HEK293 (cell line): ENCODE results near the gene SLIT1.

Experiments
- CTCF ChIA-PET: fragments of 350-600 bp; formaldehyde crosslinking; extraction: SDS; loops from one replicate; lab custom pipeline; 2021; ENCODE audit warnings: antibody characterized with exemption; lab: Yijun Ruan, JAX
- POLR2A ChIA-PET: fragments of 300-600 bp; formaldehyde crosslinking; extraction: SDS; loops from one replicate; lab custom pipeline; 2020; ENCODE audit warnings: antibody characterized with exemption, inconsistent platforms; lab: Yijun Ruan, JAX
- H3K27ac ChIP-seq: fragments of 200-500 bp; sonication (Bioruptor generic); 2 replicates; pipeline ENCODE4 v1.5.1; 2014; ENCODE audit warnings: low read depth, low read length, control low read depth, inconsistent platforms; ENCODE audit errors: extremely low read depth
- H3K36me3 ChIP-seq, 2 experiments: fragments of 200-500 bp in 1 of 2; sonication (Bioruptor generic) in 1 of 2; 1 replicate in 1 of 2; 2 replicates in 1 of 2; pipeline ENCODE4 v1.5.1; 2014 to 2017; ENCODE audit warnings: inconsistent platforms in 2 of 2, low read length in 2 of 2; ENCODE audit not compliant: control insufficient read depth in 2 of 2, insufficient read depth in 1 of 2
- H3K4me1 ChIP-seq: fragments of 200-500 bp; sonication (Bioruptor generic); 2 replicates; pipeline ENCODE4 v1.5.1; 2014; ENCODE audit warnings: mild to moderate bottlenecking, low read length, inconsistent platforms; ENCODE audit not compliant: control insufficient read depth, insufficient read depth
- H3K4me3 ChIP-seq: 2 replicates; pipeline ENCODE4 v1.5.1; 2011; ENCODE audit warnings: low read depth, mild to moderate bottlenecking, control low read depth, low read length, moderate library complexity
- H3K9me3 ChIP-seq: fragments of 200-500 bp; sonication (Bioruptor generic); 2 replicates; pipeline ENCODE4 v1.5.1; 2014; ENCODE audit warnings: low read depth, low read length, inconsistent platforms; ENCODE audit not compliant: control insufficient read depth, insufficient read depth
- ATF2 ChIP-seq: fragments of 450-650 bp; formaldehyde crosslinking; IDR thresholded peaks from 2 replicates; pipeline ENCODE4 v1.5.1; 2016; ENCODE audit warnings: missing biosample characterization, missing genetic modification characterization, low read depth
- BCL6B ChIP-seq: fragments of 450-650 bp; formaldehyde crosslinking; IDR thresholded peaks from 2 replicates; pipeline ENCODE4 v1.5.1; 2017; ENCODE audit warnings: missing biosample characterization, missing genetic modification characterization
- FEZF1 ChIP-seq: fragments of 450-650 bp; formaldehyde crosslinking; IDR thresholded peaks from 2 replicates; pipeline ENCODE4 v1.5.1; 2016; ENCODE audit warnings: missing biosample characterization, missing genetic modification characterization
- KLF9 ChIP-seq: fragments of 450-650 bp; formaldehyde crosslinking; IDR thresholded peaks from 2 replicates; pipeline ENCODE4 v1.5.1; 2016; ENCODE audit warnings: missing biosample characterization, missing genetic modification characterization, low read depth
- SP3 ChIP-seq: fragments of 450-650 bp; formaldehyde crosslinking; IDR thresholded peaks from 2 replicates; pipeline ENCODE4 v1.5.1; 2016; ENCODE audit warnings: missing biosample characterization, missing genetic modification characterization
- ZBTB21 ChIP-seq: fragments of 450-650 bp; formaldehyde crosslinking; IDR thresholded peaks from 2 replicates; pipeline ENCODE4 v1.5.1; 2017; ENCODE audit warnings: missing biosample characterization, missing genetic modification characterization
- ZBTB48 ChIP-seq: fragments of 450-650 bp; formaldehyde crosslinking; IDR thresholded peaks from 2 replicates; pipeline ENCODE4 v1.5.1; 2016; ENCODE audit warnings: missing biosample characterization, missing genetic modification characterization
- ZBTB6 ChIP-seq: fragments of 450-650 bp; formaldehyde crosslinking; IDR thresholded peaks from 2 replicates; pipeline ENCODE4 v1.5.1; 2017; ENCODE audit warnings: missing biosample characterization, missing genetic modification characterization
- ZEB2 ChIP-seq: fragments of 450-650 bp; formaldehyde crosslinking; IDR thresholded peaks from 2 replicates; pipeline ENCODE4 v1.5.1; 2016; ENCODE audit warnings: missing biosample characterization, missing genetic modification characterization
- ZNF24 ChIP-seq: fragments of 450-650 bp; formaldehyde crosslinking; IDR thresholded peaks from 2 replicates; pipeline ENCODE4 v1.5.1; 2016; ENCODE audit warnings: missing biosample characterization, missing genetic modification characterization
- ZNF274 ChIP-seq, 2 experiments: fragments of 200-500 bp in 1 of 2; fragments of 450-650 bp in 1 of 2; sonication (Bioruptor generic) in 1 of 2; formaldehyde crosslinking in 1 of 2; IDR thresholded peaks; 2 replicates each; pipeline versions ENCODE4 v1.5.1 to v1.6.1; 2014 to 2016; ENCODE audit warnings: borderline replicate concordance in 1 of 2, inconsistent platforms in 1 of 2, low read length in 1 of 2, missing biosample characterization in 1 of 2, missing genetic modification characterization in 1 of 2
- ZNF335 ChIP-seq: fragments of 450-650 bp; formaldehyde crosslinking; conservative IDR thresholded peaks from 2 replicates; pipeline ENCODE4 v1.5.1; 2016; ENCODE audit warnings: missing biosample characterization, missing genetic modification characterization
- ZNF366 ChIP-seq: fragments of 450-650 bp; formaldehyde crosslinking; conservative IDR thresholded peaks from 2 replicates; pipeline ENCODE4 v1.5.1; 2016; ENCODE audit warnings: missing biosample characterization, missing genetic modification characterization
- ZNF600 ChIP-seq: fragments of 450-650 bp; formaldehyde crosslinking; IDR thresholded peaks from 2 replicates; pipeline ENCODE4 v1.5.1; 2016; ENCODE audit warnings: missing biosample characterization, missing genetic modification characterization
- ZNF629 ChIP-seq: fragments of 450-650 bp; formaldehyde crosslinking; IDR thresholded peaks from 2 replicates; pipeline ENCODE4 v1.5.1; 2017; ENCODE audit warnings: missing biosample characterization, missing genetic modification characterization
- ZNF670 ChIP-seq: fragments of 450-650 bp; formaldehyde crosslinking; IDR thresholded peaks from 2 replicates; pipeline ENCODE4 v1.5.1; 2016; ENCODE audit warnings: missing biosample characterization, missing genetic modification characterization, low read depth
- ZNF707 ChIP-seq: fragments of 450-650 bp; formaldehyde crosslinking; IDR thresholded peaks from 2 replicates; pipeline ENCODE4 v1.5.1; 2016; ENCODE audit warnings: missing biosample characterization, missing genetic modification characterization
- TF ChIP-seq, protein P1 (sequence below): fragments of 450-650 bp; formaldehyde crosslinking; IDR thresholded peaks from 2 replicates; pipeline ENCODE4 v1.5.1; 2016; ENCODE audit warnings: missing biosample characterization, missing genetic modification characterization
- TF ChIP-seq, protein P2 (sequence below): fragments of 450-650 bp; formaldehyde crosslinking; IDR thresholded peaks from 2 replicates; pipeline ENCODE4 v1.5.0; 2017; ENCODE audit warnings: missing biosample characterization, missing genetic modification characterization, borderline replicate concordance

The SLIT1 gene

DNA sequence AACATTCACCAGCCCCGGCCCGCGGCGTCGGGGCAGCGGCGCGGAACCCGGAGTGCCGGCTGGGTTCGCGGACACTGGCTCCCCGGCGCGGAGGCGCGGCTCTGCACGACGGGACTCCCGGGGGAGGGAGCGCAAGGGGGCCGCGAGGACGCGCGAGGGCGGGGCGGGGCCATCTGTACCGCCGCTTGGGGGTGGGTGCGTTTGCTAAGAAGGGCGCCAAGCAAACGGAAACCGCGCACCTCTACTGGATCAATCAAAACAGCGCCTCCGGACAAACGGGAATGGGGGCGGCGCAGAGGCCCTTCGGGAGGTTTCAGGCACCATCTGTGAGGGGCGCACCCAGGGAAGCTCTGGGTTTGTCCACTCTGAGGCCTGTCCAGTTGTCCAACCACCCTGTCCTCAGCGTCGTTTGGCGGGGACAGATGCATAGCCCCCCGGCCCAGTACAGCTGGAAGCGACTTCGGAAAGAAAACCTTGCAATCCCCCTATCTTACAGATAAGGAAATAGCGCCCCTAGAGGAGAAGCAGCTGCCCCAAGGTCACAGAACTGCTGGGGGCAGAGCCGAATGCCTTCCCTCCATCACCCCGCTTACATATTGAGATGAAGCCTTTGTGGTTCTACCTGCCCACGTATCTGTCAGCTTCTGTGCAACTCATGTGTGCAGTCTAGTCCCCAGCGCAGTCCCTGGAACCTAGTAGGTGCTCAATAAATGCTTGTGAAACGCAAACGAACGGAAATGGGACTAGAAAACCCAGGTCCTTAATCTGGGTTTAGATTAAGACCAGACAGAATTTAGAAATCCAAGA lies 10.7 kb upstream of the SLIT1 start (continued):
- no peak for TF ChIP-seq FEZF1 (tag by site-specific recombination)

DNA sequence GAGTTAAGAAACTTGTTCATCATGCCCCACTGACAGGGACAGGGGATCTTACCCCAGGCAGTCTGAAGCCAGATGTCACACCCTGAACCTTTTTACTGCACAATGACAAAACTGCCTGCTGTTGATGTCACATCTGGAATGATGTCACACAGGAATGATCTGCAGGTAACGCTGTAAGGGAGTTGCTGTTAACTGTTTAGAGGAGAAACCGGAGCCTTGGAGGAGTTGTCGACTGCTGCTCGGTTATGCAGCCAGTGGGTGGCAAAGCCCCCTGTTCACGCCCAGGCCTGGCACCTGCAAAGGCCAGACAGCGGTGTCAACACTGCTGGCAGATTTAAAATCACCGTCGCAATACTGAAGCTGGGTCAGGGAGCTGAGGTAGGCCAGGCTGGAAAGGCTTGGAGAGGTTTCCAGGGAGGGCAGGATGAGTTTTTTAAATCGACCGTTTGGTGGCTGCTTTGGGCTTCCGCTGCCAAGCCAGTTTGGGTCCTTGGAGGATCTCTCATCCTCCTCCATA lies 10.0 kb upstream of the SLIT1 start:
- TF ChIP-seq ZNF629 (tag by site-specific recombination) (peak; percentile 90), ZNF335 (tag by site-specific recombination) (peak; percentile 97), ZNF670 (tag by site-specific recombination) (no peak), ZBTB48 (peak; percentile 53; the same call in 1 of the 2 replicates), SP3 (tag by site-specific recombination) (no peak), ZBTB21 (tag by site-specific recombination) (peak; percentile 93), ATF2 (peak; percentile 57), ZNF600 (tag by site-specific recombination) (peak; percentile 61; the same call in 1 of the 2 replicates)
- TF ChIP-seq, protein P1, sequence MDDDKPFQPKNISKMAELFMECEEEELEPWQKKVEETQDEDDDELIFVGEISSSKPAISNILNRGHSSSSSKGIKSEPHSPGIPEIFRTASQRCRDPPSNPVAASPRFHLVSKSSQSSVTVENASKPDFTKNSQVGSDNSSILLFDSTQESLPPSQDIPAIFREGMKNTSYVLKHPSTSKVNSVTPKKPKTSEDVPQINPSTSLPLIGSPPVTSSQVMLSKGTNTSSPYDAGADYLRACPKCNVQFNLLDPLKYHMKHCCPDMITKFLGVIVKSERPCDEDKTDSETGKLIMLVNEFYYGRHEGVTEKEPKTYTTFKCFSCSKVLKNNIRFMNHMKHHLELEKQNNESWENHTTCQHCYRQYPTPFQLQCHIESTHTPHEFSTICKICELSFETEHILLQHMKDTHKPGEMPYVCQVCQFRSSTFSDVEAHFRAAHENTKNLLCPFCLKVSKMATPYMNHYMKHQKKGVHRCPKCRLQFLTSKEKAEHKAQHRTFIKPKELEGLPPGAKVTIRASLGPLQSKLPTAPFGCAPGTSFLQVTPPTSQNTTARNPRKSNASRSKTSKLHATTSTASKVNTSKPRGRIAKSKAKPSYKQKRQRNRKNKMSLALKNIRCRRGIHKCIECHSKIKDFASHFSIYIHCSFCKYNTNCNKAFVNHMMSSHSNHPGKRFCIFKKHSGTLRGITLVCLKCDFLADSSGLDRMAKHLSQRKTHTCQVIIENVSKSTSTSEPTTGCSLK: no peak
- ChIA-PET POLR2A (no interaction called here), CTCF (interaction anchor here (0.5 to 10.9 kb wide), 15 partner anchors 9 to 158 kb away, joined by 3 to 170 read pairs (median 6); partner anchors contain the start of gene SLIT1)
- Histone ChIP-seq H3K4me3 (peak overlapping the region; percentile 48), H3K27ac (no peak overlapping the region), H3K9me3 (no peaks in the 10 kb centered on the region), H3K36me3 (no peaks in the 10 kb centered on the region), H3K4me1 (peaks cover 3% of the 10 kb centered on the region)

DNA sequence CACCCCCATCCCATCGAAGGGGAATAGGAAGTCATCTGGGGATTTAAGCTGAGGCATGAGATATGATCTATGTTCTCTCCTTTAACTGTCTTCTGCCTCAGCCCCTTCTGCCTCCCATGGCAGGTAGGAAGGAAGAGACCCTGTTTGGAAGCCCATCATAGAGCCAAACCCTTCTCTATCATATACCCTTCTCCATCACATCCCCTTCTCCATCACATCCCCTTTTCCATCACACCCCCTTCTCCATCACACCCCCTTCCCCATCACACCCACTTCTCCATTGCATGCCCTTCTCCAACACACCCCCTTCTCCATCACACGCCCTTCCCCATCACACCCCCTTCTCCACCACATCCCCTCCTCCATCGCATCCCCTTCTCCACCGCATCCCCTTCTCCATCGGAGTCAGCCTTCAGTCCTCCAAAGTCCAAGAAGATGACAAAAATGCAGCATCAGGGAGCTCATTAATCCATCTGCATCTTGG lies 7.2 kb upstream of the SLIT1 start:
- Histone ChIP-seq H3K4me3 (no peak overlapping the region), H3K27ac (no peak overlapping the region), H3K36me3 (no peaks in the 10 kb centered on the region), H3K4me1 (peaks cover 3% of the 10 kb centered on the region), H3K9me3 (no peaks in the 10 kb centered on the region)
- POLR2A ChIA-PET: no interaction called here
- TF ChIP-seq KLF9 (tag by site-specific recombination) (peak; percentile 56), ZNF707 (tag by site-specific recombination) (no peak), ZNF366 (tag by site-specific recombination) (peak; percentile 51), ZNF24 (tag by site-specific recombination) (no peak), ZEB2 (no peak), BCL6B (no peak), ZBTB6 (tag by site-specific recombination) (peak; percentile 94), ZNF274 (IDR thresholded peaks at IDR 0.05; ENCODE audit: low read length) (no peak), ZNF274 (tag by site-specific recombination; IDR thresholded peaks at IDR 0.05; ENCODE audit: borderline replicate concordance) (no peak)
- TF ChIP-seq, protein P2, sequence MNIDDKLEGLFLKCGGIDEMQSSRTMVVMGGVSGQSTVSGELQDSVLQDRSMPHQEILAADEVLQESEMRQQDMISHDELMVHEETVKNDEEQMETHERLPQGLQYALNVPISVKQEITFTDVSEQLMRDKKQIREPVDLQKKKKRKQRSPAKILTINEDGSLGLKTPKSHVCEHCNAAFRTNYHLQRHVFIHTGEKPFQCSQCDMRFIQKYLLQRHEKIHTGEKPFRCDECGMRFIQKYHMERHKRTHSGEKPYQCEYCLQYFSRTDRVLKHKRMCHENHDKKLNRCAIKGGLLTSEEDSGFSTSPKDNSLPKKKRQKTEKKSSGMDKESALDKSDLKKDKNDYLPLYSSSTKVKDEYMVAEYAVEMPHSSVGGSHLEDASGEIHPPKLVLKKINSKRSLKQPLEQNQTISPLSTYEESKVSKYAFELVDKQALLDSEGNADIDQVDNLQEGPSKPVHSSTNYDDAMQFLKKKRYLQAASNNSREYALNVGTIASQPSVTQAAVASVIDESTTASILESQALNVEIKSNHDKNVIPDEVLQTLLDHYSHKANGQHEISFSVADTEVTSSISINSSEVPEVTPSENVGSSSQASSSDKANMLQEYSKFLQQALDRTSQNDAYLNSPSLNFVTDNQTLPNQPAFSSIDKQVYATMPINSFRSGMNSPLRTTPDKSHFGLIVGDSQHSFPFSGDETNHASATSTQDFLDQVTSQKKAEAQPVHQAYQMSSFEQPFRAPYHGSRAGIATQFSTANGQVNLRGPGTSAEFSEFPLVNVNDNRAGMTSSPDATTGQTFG (tag by site-specific recombination): no peak
- CTCF ChIA-PET: interaction anchor here (1.2 to 10.9 kb wide), 5 partner anchors 10 to 120 kb away, joined by 3 to 170 read pairs (median 4); no protein-coding TSS in a partner anchor
